ENCODE data around the gene ZDHHC13. TPM values are rescaled to one million over a fixed set of nuclear protein-coding genes. Genes with fewer than 3 reads are reported as not detected.
A peak's percentile ranks its signal among the peaks of the same experiment; 100 is the strongest.

The ZDHHC13 gene
- total and polyA plus RNA-seq, 12 donors, result 6.5 to 30.7 (median 9.0) TPM

DNA sequence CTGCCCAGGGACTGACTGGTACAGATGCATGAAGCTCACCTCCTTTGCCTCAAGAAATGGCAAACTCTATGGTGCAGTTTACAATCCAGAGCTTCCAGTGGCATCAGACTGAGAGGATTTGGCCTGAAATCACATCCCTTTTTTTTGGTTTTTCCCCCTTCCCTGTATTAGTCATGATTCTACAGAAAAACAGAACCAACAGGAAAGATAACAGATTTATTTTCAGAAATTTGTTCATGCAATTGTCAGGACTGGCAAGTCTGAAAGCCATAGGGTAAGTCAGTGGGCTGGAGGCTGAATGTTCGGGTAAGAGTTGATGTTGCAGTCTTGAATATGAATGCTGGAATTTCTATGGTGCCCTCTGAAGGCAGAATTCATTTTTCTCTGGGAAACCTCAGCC is 12.0 kb upstream of the ZDHHC13 start:
- no peaks in the 10 kb centered on the region for H3K36me3 ChIP-seq (replicated peaks in 1 of 2)
- intact Hi-C loops (cut with DNase I), result no loop called here
- TF ChIP-seq POLR2A (IDR thresholded peaks at IDR 0.05), result no peak
- TF ChIP-seq, protein P1, sequence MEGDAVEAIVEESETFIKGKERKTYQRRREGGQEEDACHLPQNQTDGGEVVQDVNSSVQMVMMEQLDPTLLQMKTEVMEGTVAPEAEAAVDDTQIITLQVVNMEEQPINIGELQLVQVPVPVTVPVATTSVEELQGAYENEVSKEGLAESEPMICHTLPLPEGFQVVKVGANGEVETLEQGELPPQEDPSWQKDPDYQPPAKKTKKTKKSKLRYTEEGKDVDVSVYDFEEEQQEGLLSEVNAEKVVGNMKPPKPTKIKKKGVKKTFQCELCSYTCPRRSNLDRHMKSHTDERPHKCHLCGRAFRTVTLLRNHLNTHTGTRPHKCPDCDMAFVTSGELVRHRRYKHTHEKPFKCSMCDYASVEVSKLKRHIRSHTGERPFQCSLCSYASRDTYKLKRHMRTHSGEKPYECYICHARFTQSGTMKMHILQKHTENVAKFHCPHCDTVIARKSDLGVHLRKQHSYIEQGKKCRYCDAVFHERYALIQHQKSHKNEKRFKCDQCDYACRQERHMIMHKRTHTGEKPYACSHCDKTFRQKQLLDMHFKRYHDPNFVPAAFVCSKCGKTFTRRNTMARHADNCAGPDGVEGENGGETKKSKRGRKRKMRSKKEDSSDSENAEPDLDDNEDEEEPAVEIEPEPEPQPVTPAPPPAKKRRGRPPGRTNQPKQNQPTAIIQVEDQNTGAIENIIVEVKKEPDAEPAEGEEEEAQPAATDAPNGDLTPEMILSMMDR (IDR thresholded peaks at IDR 0.05), result no peak
- peaks cover 6% of the 10 kb centered on the region for H3K27me3 ChIP-seq
- no peaks in the 10 kb centered on the region for H3K4me1 ChIP-seq (replicated peaks in 1 of 2)
- H3K27ac ChIP-seq, result no peak overlapping the region
- no peak overlapping the region for H3K4me3 ChIP-seq
- no peak for DNase-seq
- no peaks in the 10 kb centered on the region for H3K9me3 ChIP-seq (replicated peaks in 1 of 3)
- WGBS, 4 donors, result 81 to 94% (median 85%) methylated on average over 1 of the region's 1 CpG

- Histone ChIP-seq H3K36me3 (replicated peaks in 1 of 2) (no peaks in the 10 kb centered on the region), H3K4me1 (replicated peaks in 1 of 2) (no peaks in the 10 kb centered on the region), H3K9me3 (replicated peaks in 1 of 3) (no peaks in the 10 kb centered on the region), H3K27ac (no peak overlapping the region), H3K27me3 (no peaks in the 10 kb centered on the region), H3K4me3 (no peak overlapping the region)
- no peak for DNase-seq
- intact Hi-C loops (cut with DNase I), result no loop called here
- 93 to 100% (median 98%) methylated on average over 1 of the region's 1 CpG for WGBS, 4 donors
- TF ChIP-seq POLR2A (IDR thresholded peaks at IDR 0.05), result no peak
- TF ChIP-seq, protein P1 (IDR thresholded peaks at IDR 0.05), result no peak
These were observed 9.8 kb upstream of the ZDHHC13 start for GRCh38 chr11:19107125-19107524.

GRCh38 chr11:19110295-19110694 is 6.7 kb upstream of the ZDHHC13 start:
- 69 to 84% (median 80%) methylated on average over 3 of the region's 3 CpGs for WGBS, 4 donors
- no peaks in the 10 kb centered on the region for H3K9me3 ChIP-seq (replicated peaks in 1 of 3)
- TF ChIP-seq, protein P1 (IDR thresholded peaks at IDR 0.05), result no peak
- no peak for TF ChIP-seq POLR2A (IDR thresholded peaks at IDR 0.05)
- no peaks in the 10 kb centered on the region for H3K4me1 ChIP-seq (replicated peaks in 1 of 2)
- H3K4me3 ChIP-seq, result no peak overlapping the region
- peak in 5 of 7 donors; percentile 12 to 66 (median 24) for DNase-seq
- no peak overlapping the region for H3K27ac ChIP-seq
- no peaks in the 10 kb centered on the region for H3K27me3 ChIP-seq
- no peaks in the 10 kb centered on the region for H3K36me3 ChIP-seq (replicated peaks in 1 of 2)
- intact Hi-C loops (cut with DNase I), result no loop called here

DNA sequence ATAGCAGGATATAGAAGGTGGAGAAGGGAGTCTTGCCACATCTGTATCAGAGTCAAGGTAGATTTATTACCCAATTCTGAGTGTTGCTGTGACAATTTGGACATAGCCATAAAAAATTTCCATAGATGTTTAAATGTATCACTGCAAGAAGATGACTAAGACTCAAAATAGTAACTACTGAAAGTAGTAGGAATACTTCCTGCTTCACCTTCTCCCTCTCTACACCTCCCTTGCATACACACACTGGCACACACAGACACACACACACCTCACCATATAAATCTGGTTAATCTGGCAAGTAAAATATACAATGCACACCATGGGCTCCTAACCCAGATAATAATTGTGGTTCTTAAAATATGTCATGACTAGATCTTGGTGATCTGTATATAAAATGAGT is 5.2 kb upstream of the ZDHHC13 start:
- no peaks in the 10 kb centered on the region for H3K27me3 ChIP-seq
- intact Hi-C loops (cut with DNase I), result no loop called here
- no peaks in the 10 kb centered on the region for H3K36me3 ChIP-seq (replicated peaks in 1 of 2)
- H3K9me3 ChIP-seq (replicated peaks in 1 of 3), result no peaks in the 10 kb centered on the region
- H3K4me3 ChIP-seq, result no peak overlapping the region
- no peak for DNase-seq
- TF ChIP-seq, protein P1 (IDR thresholded peaks at IDR 0.05), result no peak
- TF ChIP-seq POLR2A (IDR thresholded peaks at IDR 0.05), result no peak
- no peak overlapping the region for H3K27ac ChIP-seq
- H3K4me1 ChIP-seq (replicated peaks in 1 of 2), result peaks cover 0 to 7% of the 10 kb centered on the region in 2 donors

All from adrenal gland (tissue), 12 donors.